T-helper 1 cell treated with Interleukin-12 subunit alpha and Interleukin-12 subunit beta and Interleukin-4 antibody, amounts not matched to agents 30 μg/mL and 1 μg/mL, for 36 hours (primary cell): ENCODE measurements around the gene EEF1AKMT2.

ENCODE experiments used
- H3K27ac Mint-ChIP-seq: one replicate; pipeline ENCODE4 v1.8.0; 2021; ENCODE audit warnings: mild to moderate bottlenecking, mixed read lengths
- H3K27me3 Mint-ChIP-seq: one replicate; pipeline ENCODE4 v1.8.0; 2021; ENCODE audit warnings: low read depth, mixed read lengths
- H3K36me3 Mint-ChIP-seq: one replicate; pipeline ENCODE4 v1.8.0; 2021; ENCODE audit warnings: low read depth, mixed read lengths
- H3K4me1 Mint-ChIP-seq: one replicate; pipeline ENCODE4 v1.8.0; 2021; ENCODE audit warnings: low read depth, mixed read lengths
- H3K4me3 Mint-ChIP-seq: one replicate; pipeline ENCODE4 v1.8.0; 2021; ENCODE audit warnings: mild to moderate bottlenecking, moderate library complexity, mixed read lengths
- H3K9me3 Mint-ChIP-seq: one replicate; pipeline ENCODE4 v1.8.0; 2021; ENCODE audit warnings: mixed read lengths

Gene EEF1AKMT2

GRCh38 chr10:124711145-124711544, 80.5 kb downstream of the EEF1AKMT2 start:
- Mint-ChIP-seq H3K4me3 (no peak overlapping the region), H3K4me1 (peaks cover 48% of the 10 kb centered on the region), H3K36me3 (peaks cover 28% of the 10 kb centered on the region), H3K27ac (no peak overlapping the region), H3K27me3 (peaks cover 2% of the 10 kb centered on the region), H3K9me3 (no peaks in the 10 kb centered on the region)

DNA sequence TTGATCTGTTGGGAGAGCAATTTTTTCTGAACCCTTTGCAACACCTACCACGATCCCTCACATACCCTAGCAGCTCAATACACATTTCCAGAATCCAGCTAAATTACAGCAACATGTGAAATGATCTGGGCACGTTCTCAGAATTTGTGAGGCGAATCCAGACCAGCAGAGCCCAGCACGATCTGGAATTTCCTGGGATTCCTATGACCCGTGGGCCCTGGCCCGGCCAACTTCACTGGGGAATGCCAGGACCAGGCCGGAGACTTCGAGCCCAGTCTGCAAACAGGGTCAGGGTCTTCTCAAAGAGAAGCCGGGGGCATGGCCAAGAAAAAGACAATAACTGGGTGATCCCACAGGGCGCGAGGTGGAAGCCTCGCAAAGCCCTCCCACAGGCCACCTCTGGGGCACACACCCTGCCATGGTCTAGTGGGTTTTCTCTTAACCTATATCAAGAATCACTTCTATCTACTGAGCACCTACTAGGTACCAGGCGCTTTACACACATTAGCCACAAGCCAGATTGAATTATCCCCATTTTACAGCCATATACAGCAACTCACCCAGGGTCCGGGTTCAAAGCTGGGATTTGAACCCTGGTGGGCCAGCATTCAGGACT, 81.3 kb downstream of the EEF1AKMT2 start:
- Mint-ChIP-seq H3K9me3 (no peaks in the 10 kb centered on the region), H3K27ac (no peak overlapping the region)

DNA sequence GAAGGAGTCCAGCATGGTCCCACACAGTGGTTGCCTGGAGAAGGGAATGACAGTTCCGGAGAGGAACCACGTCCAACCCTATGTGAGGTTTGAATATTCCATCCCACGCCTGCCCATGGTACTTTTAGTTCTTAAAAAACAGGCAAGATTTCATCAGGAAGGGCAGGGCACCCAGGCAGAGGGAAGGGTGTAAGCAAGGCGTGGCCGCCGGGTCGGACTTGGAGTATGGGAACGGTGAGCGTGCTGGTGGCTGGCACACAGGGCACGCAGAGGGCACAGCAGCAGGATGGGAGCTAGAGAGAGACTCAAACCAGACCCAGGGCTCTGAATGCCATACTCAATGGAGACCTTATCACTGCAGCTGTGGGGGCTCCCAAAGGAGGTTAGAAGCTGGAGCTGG, 81.8 kb downstream of the EEF1AKMT2 start:
- peaks cover 26% of the 10 kb centered on the region for H3K36me3 Mint-ChIP-seq
- H3K27me3 Mint-ChIP-seq, result no peaks in the 10 kb centered on the region
- H3K4me1 Mint-ChIP-seq, result peaks cover 45% of the 10 kb centered on the region
- H3K9me3 Mint-ChIP-seq, result no peaks in the 10 kb centered on the region
- no peak overlapping the region for H3K27ac Mint-ChIP-seq
- no peak overlapping the region for H3K4me3 Mint-ChIP-seq

More for the DNA sequence above, 81.3 kb downstream of the EEF1AKMT2 start:
- H3K4me1 Mint-ChIP-seq, result peaks cover 47% of the 10 kb centered on the region
- H3K27me3 Mint-ChIP-seq, result no peaks in the 10 kb centered on the region
- H3K36me3 Mint-ChIP-seq, result peaks cover 25% of the 10 kb centered on the region
- no peak overlapping the region for H3K4me3 Mint-ChIP-seq

DNA sequence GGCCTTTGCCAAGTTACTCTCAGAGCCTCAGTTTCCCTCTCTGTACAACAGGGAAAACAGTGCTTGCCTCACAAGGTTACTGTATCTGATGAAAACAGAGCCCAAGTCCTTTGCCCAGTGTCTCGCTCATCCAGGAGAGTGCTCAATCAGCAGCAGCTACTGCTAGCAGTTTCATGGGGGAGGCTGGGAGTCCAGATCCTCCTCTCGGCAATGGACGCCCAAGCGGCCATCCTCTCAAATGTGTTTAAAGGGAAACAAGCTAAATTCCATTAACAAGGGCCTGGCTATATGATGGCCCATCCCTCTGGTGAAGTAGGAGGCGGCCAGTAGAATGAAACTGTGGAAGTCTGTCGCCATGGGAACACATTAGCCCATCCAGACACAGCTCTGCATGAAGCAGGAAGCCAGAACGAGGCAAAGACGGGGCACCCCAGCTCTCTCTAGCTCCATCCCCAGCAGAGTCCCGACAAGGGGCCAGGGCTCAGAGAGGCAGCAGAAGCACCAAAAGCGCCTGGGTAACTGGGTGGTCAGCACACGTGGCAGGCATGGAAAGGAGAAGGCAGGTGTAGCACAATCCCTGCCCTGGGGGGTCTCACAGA, 82.7 kb downstream of the EEF1AKMT2 start:
- H3K4me3 Mint-ChIP-seq, result no peak overlapping the region
- H3K4me1 Mint-ChIP-seq, result peaks cover 52% of the 10 kb centered on the region
- H3K36me3 Mint-ChIP-seq, result peaks cover 33% of the 10 kb centered on the region
- no peaks in the 10 kb centered on the region for H3K27me3 Mint-ChIP-seq
- H3K9me3 Mint-ChIP-seq, result no peaks in the 10 kb centered on the region
- no peak overlapping the region for H3K27ac Mint-ChIP-seq

DNA sequence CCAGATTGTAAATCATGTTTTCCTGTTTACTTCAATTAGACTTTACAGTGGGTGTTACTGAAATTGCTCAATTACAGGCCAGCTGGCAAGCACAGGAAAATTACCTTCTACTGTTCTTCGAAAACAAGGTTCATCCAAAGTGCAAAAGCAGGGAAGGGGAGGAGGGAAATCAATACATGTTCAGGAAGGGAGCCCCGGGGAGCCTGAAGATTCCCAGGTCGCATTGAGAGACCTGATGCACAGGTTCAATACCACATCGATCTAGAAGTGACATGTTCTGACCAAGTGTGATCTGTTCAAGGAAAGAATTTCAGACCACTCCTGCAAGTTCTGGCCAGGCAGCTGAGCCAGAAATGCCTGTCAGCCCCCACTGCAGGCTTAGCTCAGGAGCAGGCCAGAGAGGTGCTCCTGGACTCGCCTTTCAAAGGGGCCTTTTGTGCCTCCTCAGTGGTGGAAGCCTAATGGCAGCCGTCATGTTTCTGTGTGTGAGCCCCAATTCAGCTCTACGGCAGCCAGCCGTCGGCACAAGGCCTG, 83.4 kb downstream of the EEF1AKMT2 start:
- H3K27me3 Mint-ChIP-seq, result no peaks in the 10 kb centered on the region
- peaks cover 32% of the 10 kb centered on the region for H3K36me3 Mint-ChIP-seq
- H3K4me1 Mint-ChIP-seq, result peaks cover 51% of the 10 kb centered on the region
- no peak overlapping the region for H3K4me3 Mint-ChIP-seq
- peak overlapping the region; percentile 50 for H3K27ac Mint-ChIP-seq
- no peaks in the 10 kb centered on the region for H3K9me3 Mint-ChIP-seq
